ENCODE data around the gene VTI1B. TPM values are rescaled to one million over a fixed set of nuclear protein-coding genes. Genes with fewer than 3 reads are reported as not detected.
"Not testable (repeated sequence)": the region's sequence is repeated elsewhere in the genome, so short reads cannot be mapped to it uniquely, and the experiment has no call there.

VTI1B gene
- total and polyA plus RNA-seq, 4 donors: 43.9 to 105 (median 67.5) TPM

DNA sequence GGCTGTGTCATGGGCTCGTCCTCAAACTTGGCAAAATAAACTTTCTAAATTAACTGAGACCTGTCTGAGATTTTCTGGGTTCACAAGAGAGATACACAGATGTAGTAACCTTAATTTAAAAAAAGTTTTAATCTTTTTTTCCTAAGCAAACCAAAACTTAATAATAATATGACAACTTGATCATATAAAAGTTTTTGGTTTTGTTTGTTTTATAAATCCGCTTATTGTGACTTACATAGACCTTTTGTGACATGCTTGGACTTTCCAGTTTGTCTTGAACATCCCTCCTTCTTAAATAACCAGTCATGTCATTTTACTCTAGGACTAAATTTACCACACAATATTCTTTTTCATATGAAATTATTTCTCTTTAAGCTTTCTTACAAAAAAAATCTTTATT is 35.8 kb upstream of the VTI1B start:
- Histone ChIP-seq H3K27ac (ENCODE audit: low read depth in 1 of 2, low read length in 1 of 2) (no peak overlapping the region), H3K9me3 (ENCODE audit: control insufficient read depth in 4 of 4, insufficient read depth in 3 of 4, low read length in 3 of 4) (peaks cover 0 to 7% (median 0%) of the 10 kb centered on the region in 4 donors), H3K27me3 (ENCODE audit: control insufficient read depth in 3 of 3, insufficient read depth in 3 of 3, low read length in 2 of 3) (no peaks in the 10 kb centered on the region), H3K9ac (ENCODE audit: insufficient read depth in 1 of 2, low read length in 2 of 2) (no peak overlapping the region), H3K4me3 (no peak overlapping the region), H3K36me3 (ENCODE audit: control insufficient read depth in 4 of 4, insufficient read depth in 4 of 4, low read length in 4 of 4) (no peaks in the 10 kb centered on the region), H3K4me1 (ENCODE audit: control insufficient read depth in 5 of 5, insufficient read depth in 5 of 5, low read length in 5 of 5) (no peaks in the 10 kb centered on the region)
- 88 to 91% methylated on average over 2 of the region's 2 CpGs for WGBS, 2 donors
- ATAC-seq (ENCODE audit: insufficient read depth, low FRiP score) (no peak), DNase-seq (no peak)
- TF ChIP-seq, protein P1, sequence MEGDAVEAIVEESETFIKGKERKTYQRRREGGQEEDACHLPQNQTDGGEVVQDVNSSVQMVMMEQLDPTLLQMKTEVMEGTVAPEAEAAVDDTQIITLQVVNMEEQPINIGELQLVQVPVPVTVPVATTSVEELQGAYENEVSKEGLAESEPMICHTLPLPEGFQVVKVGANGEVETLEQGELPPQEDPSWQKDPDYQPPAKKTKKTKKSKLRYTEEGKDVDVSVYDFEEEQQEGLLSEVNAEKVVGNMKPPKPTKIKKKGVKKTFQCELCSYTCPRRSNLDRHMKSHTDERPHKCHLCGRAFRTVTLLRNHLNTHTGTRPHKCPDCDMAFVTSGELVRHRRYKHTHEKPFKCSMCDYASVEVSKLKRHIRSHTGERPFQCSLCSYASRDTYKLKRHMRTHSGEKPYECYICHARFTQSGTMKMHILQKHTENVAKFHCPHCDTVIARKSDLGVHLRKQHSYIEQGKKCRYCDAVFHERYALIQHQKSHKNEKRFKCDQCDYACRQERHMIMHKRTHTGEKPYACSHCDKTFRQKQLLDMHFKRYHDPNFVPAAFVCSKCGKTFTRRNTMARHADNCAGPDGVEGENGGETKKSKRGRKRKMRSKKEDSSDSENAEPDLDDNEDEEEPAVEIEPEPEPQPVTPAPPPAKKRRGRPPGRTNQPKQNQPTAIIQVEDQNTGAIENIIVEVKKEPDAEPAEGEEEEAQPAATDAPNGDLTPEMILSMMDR (IDR thresholded peaks at IDR 0.05; ENCODE audit: control extremely low read depth, extremely low read depth): no peak

DNA sequence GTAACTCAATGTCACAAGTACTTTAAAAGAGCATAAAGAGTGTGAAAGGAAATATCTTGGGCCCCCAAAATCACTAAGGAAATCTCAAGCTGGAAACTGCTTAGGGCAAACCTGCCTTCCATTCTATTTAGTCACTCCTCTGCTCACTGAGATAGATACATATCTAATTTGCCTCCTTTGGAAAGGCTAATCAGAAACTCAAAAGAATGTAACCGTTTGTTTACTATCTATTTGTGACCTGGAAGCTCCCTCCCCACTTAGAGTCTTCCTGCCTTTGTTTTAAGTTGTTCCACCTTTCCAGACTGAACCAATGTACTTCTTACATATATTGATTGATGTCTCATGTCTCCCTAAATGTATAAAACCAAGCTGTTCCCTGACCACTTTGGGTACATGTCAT is 35.4 kb upstream of the VTI1B start:
- not testable (repeated sequence) for H3K9ac ChIP-seq (ENCODE audit: insufficient read depth in 1 of 2, low read length in 2 of 2)

DNA sequence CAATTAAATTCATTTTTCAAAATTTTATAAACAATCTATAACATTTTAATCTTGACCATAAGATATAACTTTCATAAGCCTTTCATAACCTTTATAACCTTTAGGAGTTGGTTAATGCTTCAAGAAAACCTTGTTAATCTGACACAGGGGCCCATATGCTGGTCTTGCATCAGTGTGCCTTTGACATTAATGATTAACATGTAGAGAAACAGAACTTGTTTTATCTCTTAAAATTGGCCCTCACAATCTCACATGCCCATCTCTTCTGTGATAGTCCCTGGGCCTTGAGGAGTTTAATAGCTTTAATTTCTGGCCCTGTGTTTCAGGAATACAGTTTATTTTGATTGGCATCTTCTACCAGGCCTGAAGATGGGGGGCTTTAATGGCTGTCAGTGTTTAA is 34.9 kb upstream of the VTI1B start:
- DNase-seq; H3K27ac ChIP-seq (ENCODE audit: low read depth in 1 of 2, low read length in 1 of 2); H3K36me3 ChIP-seq (ENCODE audit: control insufficient read depth in 4 of 4, insufficient read depth in 4 of 4, low read length in 4 of 4); H3K4me1 ChIP-seq (ENCODE audit: control insufficient read depth in 5 of 5, insufficient read depth in 5 of 5, low read length in 5 of 5); H3K27me3 ChIP-seq (ENCODE audit: control insufficient read depth in 3 of 3, insufficient read depth in 3 of 3, low read length in 2 of 3); H3K4me3 ChIP-seq; H3K9me3 ChIP-seq (ENCODE audit: control insufficient read depth in 4 of 4, insufficient read depth in 3 of 4, low read length in 3 of 4); H3K9ac ChIP-seq (ENCODE audit: insufficient read depth in 1 of 2, low read length in 2 of 2); ATAC-seq (ENCODE audit: insufficient read depth, low FRiP score): not testable (repeated sequence)

More for the DNA sequence above, 35.4 kb upstream of the VTI1B start:
- H3K4me3 ChIP-seq; ATAC-seq (ENCODE audit: insufficient read depth, low FRiP score); DNase-seq; H3K27ac ChIP-seq (ENCODE audit: low read depth in 1 of 2, low read length in 1 of 2); H3K36me3 ChIP-seq (ENCODE audit: control insufficient read depth in 4 of 4, insufficient read depth in 4 of 4, low read length in 4 of 4); H3K9me3 ChIP-seq (ENCODE audit: control insufficient read depth in 4 of 4, insufficient read depth in 3 of 4, low read length in 3 of 4); H3K4me1 ChIP-seq (ENCODE audit: control insufficient read depth in 5 of 5, insufficient read depth in 5 of 5, low read length in 5 of 5); H3K27me3 ChIP-seq (ENCODE audit: control insufficient read depth in 3 of 3, insufficient read depth in 3 of 3, low read length in 2 of 3): not testable (repeated sequence)
- WGBS, 2 donors: 73 to 75% methylated on average over 1 of the region's 1 CpG

DNA sequence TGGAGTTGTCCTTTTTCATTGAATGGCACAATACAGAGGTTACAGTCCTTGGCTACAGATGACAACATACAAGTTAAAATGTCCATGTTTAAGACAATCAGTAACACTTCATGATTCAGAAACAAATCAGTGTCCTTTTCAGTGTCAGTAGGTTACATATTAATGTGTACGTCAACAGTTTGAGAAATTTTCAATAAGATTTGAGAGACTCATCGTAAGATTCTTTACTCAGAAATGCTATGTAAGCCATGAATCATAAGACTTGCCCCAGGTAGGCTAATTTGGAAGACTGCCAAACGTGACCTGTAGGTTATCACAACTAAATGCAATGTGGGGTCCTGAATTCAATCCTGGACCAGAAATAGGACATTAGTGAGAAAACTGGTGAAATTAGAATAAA is 30.8 kb upstream of the VTI1B start:
- Histone ChIP-seq H3K36me3 (ENCODE audit: control insufficient read depth in 4 of 4, insufficient read depth in 4 of 4, low read length in 4 of 4) (no peaks in the 10 kb centered on the region), H3K9me3 (ENCODE audit: control insufficient read depth in 4 of 4, insufficient read depth in 3 of 4, low read length in 3 of 4) (peaks cover 0 to 7% (median 0%) of the 10 kb centered on the region in 4 donors), H3K4me3 (no peak overlapping the region), H3K27ac (ENCODE audit: low read depth in 1 of 2, low read length in 1 of 2) (no peak overlapping the region), H3K4me1 (ENCODE audit: control insufficient read depth in 5 of 5, insufficient read depth in 5 of 5, low read length in 5 of 5) (no peaks in the 10 kb centered on the region), H3K27me3 (ENCODE audit: control insufficient read depth in 3 of 3, insufficient read depth in 3 of 3, low read length in 2 of 3) (no peaks in the 10 kb centered on the region), H3K9ac (ENCODE audit: insufficient read depth in 1 of 2, low read length in 2 of 2) (no peak overlapping the region)
- TF ChIP-seq, protein P1 (IDR thresholded peaks at IDR 0.05; ENCODE audit: control extremely low read depth, extremely low read depth): no peak
- no peak for ATAC-seq (ENCODE audit: insufficient read depth, low FRiP score)
- 67 to 80% methylated on average over 3 of the region's 3 CpGs for WGBS, 2 donors
- no peak for DNase-seq
